K562 (cell line): ENCODE measurements around the gene IMPDH2. TPM values are rescaled to one million over a fixed set of nuclear protein-coding genes. Genes with fewer than 3 reads are reported as not detected.

Experiments used
- ATAC-seq: fragments of 200-7000 bp; cut with Tn5 transposase; 3 replicates; pipeline ENCODE4 v1.9.1; 2020; ENCODE audit warnings: moderate library complexity
- BruUV-seq: library from RNA; stranded (reverse); fragments of 400-500 nt; replicated peaks from 2 replicates; lab custom pipeline; 2021; lab: Mats Ljungman, UMichigan
- CTCF ChIA-PET: fragments of 300-600 bp; formaldehyde crosslinking; extraction: SDS; loops from one replicate; lab custom pipeline; 2021; ENCODE audit warnings: low intra/inter-chr PET ratio; lab: Yijun Ruan, JAX
- POLR2A ChIA-PET: fragments of 300-600, 350-650 bp; sonication (Branson Sonifier 250); formaldehyde crosslinking; extraction: SDS; loops from one replicate; lab custom pipeline; 2021; ENCODE audit warnings: antibody characterized with exemption, inconsistent platforms; lab: Yijun Ruan, JAX
- DNase-seq, 4 experiments: peaks; one replicate each; pipeline versions ENCODE4 v3.0.0 to v3.0.0-alpha.2; 2011 to 2018; ENCODE audit warnings: low spot score in 3 of 4, mixed read lengths in 3 of 4; ENCODE audit errors: extremely low read depth in 1 of 4
- FAIRE-seq: peaks from 2 replicates; lab custom pipeline; 2011; peaks lifted over from hg19 to GRCh38; lab: Jason Lieb, UNC
- H2AFZ ChIP-seq: 2 replicates; pipeline ENCODE4 v1.6.0; 2011; ENCODE audit warnings: low read depth, low read length, control low read depth, inconsistent platforms
- H3K27ac ChIP-seq: fragments of 200-600 bp; 3 replicates; pipeline ENCODE4 v1.8.0; 2011; ENCODE audit warnings: low read depth, mild to moderate bottlenecking, control low read depth, inconsistent platforms, low read length, moderate library complexity, mixed read lengths; ENCODE audit errors: extremely low read depth
- H3K27me3 ChIP-seq, 2 experiments: fragments of 300-600 bp in 1 of 2; 2 replicates in 1 of 2; 3 replicates in 1 of 2; pipeline versions ENCODE4 v1.6.0 to v1.8.0; 2011; ENCODE audit warnings: inconsistent platforms in 2 of 2, low read length in 2 of 2, mild to moderate bottlenecking in 1 of 2, mixed read lengths in 1 of 2, moderate library complexity in 1 of 2; ENCODE audit not compliant: control insufficient read depth in 2 of 2, insufficient read depth in 2 of 2
- H3K36me3 ChIP-seq: fragments of 300-600 bp; 3 replicates; pipeline ENCODE4 v1.8.0; 2011; ENCODE audit warnings: mild to moderate bottlenecking, low read length, inconsistent platforms; ENCODE audit not compliant: control insufficient read depth, insufficient read depth
- H3K4me1 ChIP-seq, 2 experiments: fragments of 200-600 bp in 1 of 2; replicated peaks in 1 of 2; 2 replicates in 1 of 2; 3 replicates in 1 of 2; pipeline versions ENCODE4 v1.5.1 to v1.8.0; 2011; ENCODE audit warnings: inconsistent platforms in 2 of 2, low read length in 2 of 2, mild to moderate bottlenecking in 1 of 2, mixed read lengths in 1 of 2, moderate library complexity in 1 of 2; ENCODE audit not compliant: control insufficient read depth in 2 of 2, insufficient read depth in 2 of 2
- H3K4me2 ChIP-seq: 2 replicates; pipeline ENCODE4 v1.6.1; 2011; ENCODE audit warnings: low read length, control low read depth, inconsistent platforms, mixed read lengths; ENCODE audit not compliant: insufficient read depth
- H3K4me3 ChIP-seq: fragments of 200-600 bp; sonication (generic), shearing (Covaris generic); 2 replicates; pipeline ENCODE4 v1.5.1; 2016; ENCODE audit warnings: control low read depth, inconsistent platforms
- H3K79me2 ChIP-seq: fragments of 200-600 bp; 3 replicates; pipeline ENCODE4 v1.8.0; 2011; ENCODE audit warnings: low read length, inconsistent platforms; ENCODE audit not compliant: control insufficient read depth, insufficient read depth
- H3K9ac ChIP-seq, 2 experiments: 2 replicates each; pipeline versions ENCODE4 v1.6.0 to v1.6.1; 2011; ENCODE audit warnings: low read depth in 2 of 2, low read length in 2 of 2, control low read depth in 1 of 2, inconsistent platforms in 1 of 2, mild to moderate bottlenecking in 1 of 2, mixed read lengths in 1 of 2; ENCODE audit not compliant: insufficient read depth in 1 of 2
- H3K9me1 ChIP-seq: one replicate; pipeline ENCODE4 v1.6.0; 2011; ENCODE audit warnings: inconsistent platforms, mild to moderate bottlenecking, low read length, moderate library complexity; ENCODE audit not compliant: control insufficient read depth, insufficient read depth
- H3K9me3 ChIP-seq: replicated peaks from 2 replicates; pipeline ENCODE4 v1.5.1; 2011; ENCODE audit warnings: low read depth, low read length, inconsistent platforms; ENCODE audit not compliant: control insufficient read depth, insufficient read depth
- H4K20me1 ChIP-seq: replicated peaks from 2 replicates; pipeline ENCODE4 v1.6.1; 2011; ENCODE audit warnings: low read length, inconsistent platforms, mixed read lengths; ENCODE audit not compliant: control insufficient read depth, insufficient read depth
- ATF7 ChIP-seq: fragments of 450-650 bp; IDR thresholded peaks from 2 replicates; pipeline ENCODE4 v1.7.1; 2014; ENCODE audit warnings: mild to moderate bottlenecking, moderate library complexity
- CBX8 ChIP-seq: fragments of 200-600 bp; sonication (generic); IDR thresholded peaks from 2 replicates; pipeline ENCODE4 v1.6.1; 2012; ENCODE audit warnings: borderline replicate concordance, mixed run types, low read depth, mild to moderate bottlenecking, moderate library complexity, mixed read lengths, low read length, control low read depth, inconsistent platforms; ENCODE audit not compliant: poor library complexity, severe bottlenecking; ENCODE audit errors: extremely low read depth
- HOXB6 ChIP-seq: fragments of 250-450 bp; sonication (Bioruptor Pico); IDR thresholded peaks from 2 replicates; pipeline ENCODE4 v1.5.1; 2022; ENCODE audit warnings: mild to moderate bottlenecking, borderline replicate concordance
- MCM5 ChIP-seq: fragments of 450-650 bp; IDR thresholded peaks from 2 replicates; pipeline ENCODE4 v1.6.1; 2016; ENCODE audit warnings: low read depth
- TFAM ChIP-seq: fragments of 250-450 bp; sonication (Bioruptor Pico); conservative IDR thresholded peaks from 2 replicates; pipeline ENCODE4 v1.5.0; 2021; ENCODE audit warnings: mild to moderate bottlenecking, moderate library complexity
- ZFP30 ChIP-seq: fragments of 250-450 bp; sonication (Bioruptor Pico); IDR thresholded peaks from 2 replicates; pipeline ENCODE4 v1.8.0; 2022; ENCODE audit warnings: moderate library complexity, mild to moderate bottlenecking, inconsistent platforms, borderline replicate concordance
- ZNF318 ChIP-seq, 2 experiments: fragments of 450-650 bp; IDR thresholded peaks; 2 replicates each; pipeline ENCODE4 v1.6.1; 2016; ENCODE audit warnings: mild to moderate bottlenecking in 2 of 2, borderline replicate concordance in 1 of 2, low read depth in 1 of 2, moderate library complexity in 1 of 2
- WGBS: fragments of 100-300 bp; shearing (Covaris generic); methylation state at CpG from one replicate; pipeline ENCODE4 v1.1.6; 2016; ENCODE audit warnings: low coverage, mixed read lengths; ENCODE audit not compliant: insufficient coverage; ENCODE audit errors: missing lambda C conversion rate; 5-methylcytosine and 5-hydroxymethylcytosine counted together
- in situ Hi-C: fragments of 300-500 bp; cut with MboI; formaldehyde crosslinking; loops from 4 replicates; pipeline ENCODE4 v1.15.0; 2018; ENCODE audit warnings: inconsistent platforms, mixed read lengths
- intact Hi-C: fragments of 100-400 bp; cut with micrococcal nuclease; formaldehyde crosslinking; loops from 2 replicates; pipeline ENCODE4 v1.14.2; 2022
- polyA plus RNA-seq, 8 experiments: library from polyadenylated mRNA; depleted of rRNA in 4 of 8; stranded (reverse) in 5 of 8; unstranded in 3 of 8; fragments of >200 nt; fragmentation: Nextera tagmentation in 2 of 8; fragmentation: Illumina TruSeq in 1 of 8; extraction: Ambion mirVana in 2 of 8; extraction: Trizol in 1 of 8; gene quantifications; 2 replicates each; pipeline versions ENCODE4 v1.2.1 to v1.2.3, GENCODE V29; 2011 to 2014; ENCODE audit warnings: inconsistent platforms in 1 of 8, missing spikeins in 1 of 8
- total RNA-seq, 7 experiments: library from RNA; depleted of rRNA in 6 of 7; stranded (reverse); fragments of >200 nt in 6 of 7; fragmentation: Illumina TruSeq in 2 of 7; extraction: Trizol in 2 of 7; gene quantifications; 2 replicates each; pipeline versions ENCODE4 v1.2.1 to v1.2.3, GENCODE V29; 2011 to 2021; ENCODE audit warnings: low replicate concordance in 1 of 7
- TF ChIP-seq, protein P1 (sequence below): sonication (generic); formaldehyde crosslinking; IDR thresholded peaks from 2 replicates; pipeline ENCODE4 v1.5.0; 2020; ENCODE audit warnings: missing genetic modification reagents
- TF ChIP-seq, protein P2 (sequence below): fragments of 450-650 bp; formaldehyde crosslinking; IDR thresholded peaks from 2 replicates; pipeline ENCODE4 v1.4.0; 2022; ENCODE audit warnings: mild to moderate bottlenecking, moderate library complexity

IMPDH2 gene
- total and polyA plus RNA-seq, 9 of the 15 experiments (the other 6 are each of a cell fraction or from before 2014, with no cell fraction given): 318 to 507 (median 366) TPM

- Histone ChIP-seq H3K36me3 (peaks cover 42% of the 10 kb centered on the region; the same call in 2 of the 3 replicates), H3K27ac (peak overlapping the region; percentile 99), H3K4me3 (peak overlapping the region; percentile 74), H4K20me1 (peaks cover 19% of the 10 kb centered on the region), H3K4me2 (peak overlapping the region; percentile 92), H3K79me2 (peaks cover 82% of the 10 kb centered on the region), H2AFZ (peak overlapping the region; percentile 72), H3K9ac (peak overlapping the region; percentile 98 to 99), H3K9me1 (peaks cover 9% of the 10 kb centered on the region), H3K4me1 (peaks cover 10 to 68% of the 10 kb centered on the region in 2 experiments; a peak in 4 of 5 replicates), H3K9me3 (no peaks in the 10 kb centered on the region), H3K27me3 (no peaks in the 10 kb centered on the region)
- no TSS peak for BruUV-seq
- ChIA-PET CTCF (no interaction called here), POLR2A (interaction anchor here (0.7 to 8.4 kb wide), 10 partner anchors 8 to 281 kb away, joined by 3 to 104 read pairs (median 6); partner anchors contain the start of genes ARIH2, QRICH1 and WDR6)
- peak; percentile 62 for ATAC-seq
- WGBS: under 1% methylated on average over 38 of the region's 60 CpGs
- in situ Hi-C loops (no loop called here), intact Hi-C loops (loop anchor here (10.0 kb wide), 1 partner anchor 143 kb away; the partner anchor contains the start of gene CCDC71)
- FAIRE-seq: peak; percentile 94
- peak in 2 of 4 experiments; percentile 89 to 98 for DNase-seq
- no peak for TF ChIP-seq TFAM
- 0 out of 4 replicates have a peak, but pooled peaks of 1 of the 2 experiments have one; percentile 39 for TF ChIP-seq ZNF318 (IDR thresholded peaks at IDR 0.05; ENCODE audit: borderline replicate concordance in 1 of 2, low read depth in 1 of 2)
- TF ChIP-seq, protein P1, sequence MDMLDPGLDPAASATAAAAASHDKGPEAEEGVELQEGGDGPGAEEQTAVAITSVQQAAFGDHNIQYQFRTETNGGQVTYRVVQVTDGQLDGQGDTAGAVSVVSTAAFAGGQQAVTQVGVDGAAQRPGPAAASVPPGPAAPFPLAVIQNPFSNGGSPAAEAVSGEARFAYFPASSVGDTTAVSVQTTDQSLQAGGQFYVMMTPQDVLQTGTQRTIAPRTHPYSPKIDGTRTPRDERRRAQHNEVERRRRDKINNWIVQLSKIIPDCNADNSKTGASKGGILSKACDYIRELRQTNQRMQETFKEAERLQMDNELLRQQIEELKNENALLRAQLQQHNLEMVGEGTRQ (CRISPR knock-in tag): no peak
- TF ChIP-seq CBX8: no peak
- no peak for TF ChIP-seq ZFP30 (CRISPR knock-in tag)
- TF ChIP-seq HOXB6: no peak
- TF ChIP-seq, protein P2, sequence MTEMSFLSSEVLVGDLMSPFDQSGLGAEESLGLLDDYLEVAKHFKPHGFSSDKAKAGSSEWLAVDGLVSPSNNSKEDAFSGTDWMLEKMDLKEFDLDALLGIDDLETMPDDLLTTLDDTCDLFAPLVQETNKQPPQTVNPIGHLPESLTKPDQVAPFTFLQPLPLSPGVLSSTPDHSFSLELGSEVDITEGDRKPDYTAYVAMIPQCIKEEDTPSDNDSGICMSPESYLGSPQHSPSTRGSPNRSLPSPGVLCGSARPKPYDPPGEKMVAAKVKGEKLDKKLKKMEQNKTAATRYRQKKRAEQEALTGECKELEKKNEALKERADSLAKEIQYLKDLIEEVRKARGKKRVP (CRISPR knock-in tag): 0 out of 2 replicates have a peak, but pooled peaks have one; percentile 8
- TF ChIP-seq ATF7: no peak
- TF ChIP-seq MCM5: no peak
Measured at GRCh38 chr3:49021213-49021812, 7.9 kb downstream of the IMPDH2 start.
